ENCODE measurements around the gene RALY.
A peak's percentile ranks its signal among the peaks of the same experiment; 100 is the strongest.
"Not testable (repeated sequence)": the region's sequence is repeated elsewhere in the genome, so short reads cannot be mapped to it uniquely, and the experiment has no call there.

Gene RALY

GRCh38 chr20:34105978-34106675 is 112.4 kb downstream of the RALY start:
- no peak for DNase-seq (ENCODE audit: low read depth in 2 of 2)

- no peak for DNase-seq (ENCODE audit: low read depth in 2 of 2)
Measured at GRCh38 chr20:34108616-34109174, 115.0 kb downstream of the RALY start.

- DNase-seq (ENCODE audit: low read depth in 2 of 2), result no peak
Measured at GRCh38 chr20:34109442-34109841, 115.7 kb downstream of the RALY start.

- no peak for DNase-seq (ENCODE audit: low read depth in 2 of 2)
Measured at GRCh38 chr20:34110025-34110744, 116.5 kb downstream of the RALY start.

GRCh38 chr20:34110745-34111641 is 117.3 kb downstream of the RALY start:
- DNase-seq (ENCODE audit: low read depth in 2 of 2), result no peak

GRCh38 chr20:34111702-34112599 is 118.2 kb downstream of the RALY start, which contains the start of gene EIF2S2:
EIF2S2 (minus strand) TSS chr20:34112243; CDS start chr20:34112110, 133 bp downstream.
- DNase-seq (ENCODE audit: low read depth in 2 of 2), result peak; percentile 88 to 92

- no peak for DNase-seq (ENCODE audit: low read depth in 2 of 2)
Measured at GRCh38 chr20:34112600-34113101, 118.9 kb downstream of the RALY start.

- DNase-seq (ENCODE audit: low read depth in 2 of 2), result no peak
Measured at GRCh38 chr20:34114809-34115208, 121.1 kb downstream of the RALY start.

GRCh38 chr20:34115232-34115631 is 121.5 kb downstream of the RALY start:
- DNase-seq (ENCODE audit: low read depth in 2 of 2), result no peak

GRCh38 chr20:34120213-34120612 is 126.5 kb downstream of the RALY start:
- no peak for DNase-seq (ENCODE audit: low read depth in 2 of 2)

GRCh38 chr20:34122274-34122980 is 128.7 kb downstream of the RALY start:
- DNase-seq (ENCODE audit: low read depth in 2 of 2), result no peak

GRCh38 chr20:34123309-34123708 is 129.6 kb downstream of the RALY start:
- no peak for DNase-seq (ENCODE audit: low read depth in 2 of 2)

GRCh38 chr20:34124469-34125249 is 130.9 kb downstream of the RALY start:
- no peak for DNase-seq (ENCODE audit: low read depth in 2 of 2)

GRCh38 chr20:34127792-34128191 is 134.1 kb downstream of the RALY start:
- no peak for DNase-seq (ENCODE audit: low read depth in 2 of 2)

GRCh38 chr20:34129518-34130162 is 135.9 kb downstream of the RALY start:
- peak; percentile 10 to 12 for DNase-seq (ENCODE audit: low read depth in 2 of 2)

- no peak for DNase-seq (ENCODE audit: low read depth in 2 of 2)
Measured at GRCh38 chr20:34131491-34131890, 137.8 kb downstream of the RALY start.

GRCh38 chr20:34132491-34132890 is 138.8 kb downstream of the RALY start:
- DNase-seq (ENCODE audit: low read depth in 2 of 2), result not testable (repeated sequence)

GRCh38 chr20:34132943-34133342 is 139.2 kb downstream of the RALY start:
- not testable (repeated sequence) for DNase-seq (ENCODE audit: low read depth in 2 of 2)

Data from activated CD8-positive, alpha-beta memory T cell treated with anti-CD3 and anti-CD28 coated beads for 4 hours (primary cell).